ENCODE data around the gene RANGAP1. TPM values are rescaled to one million over a fixed set of nuclear protein-coding genes. Genes with fewer than 3 reads are reported as not detected.

RANGAP1 gene
- total and polyA plus RNA-seq, 2 of the 13 experiments (the other 11 are each of a cell fraction or from before 2014, with no cell fraction given): 51.8 to 83.9 TPM

GRCh38 chr22:41285820-41286638 lies at the start of gene RANGAP1 (continued):
- TF ChIP-seq ZNF44 (CRISPR knock-in tag; IDR thresholded peaks at IDR 0.05): no peak
- TF ChIP-seq ZNF672 (CRISPR knock-in tag; IDR thresholded peaks at IDR 0.05): no peak
- TF ChIP-seq, protein P1, sequence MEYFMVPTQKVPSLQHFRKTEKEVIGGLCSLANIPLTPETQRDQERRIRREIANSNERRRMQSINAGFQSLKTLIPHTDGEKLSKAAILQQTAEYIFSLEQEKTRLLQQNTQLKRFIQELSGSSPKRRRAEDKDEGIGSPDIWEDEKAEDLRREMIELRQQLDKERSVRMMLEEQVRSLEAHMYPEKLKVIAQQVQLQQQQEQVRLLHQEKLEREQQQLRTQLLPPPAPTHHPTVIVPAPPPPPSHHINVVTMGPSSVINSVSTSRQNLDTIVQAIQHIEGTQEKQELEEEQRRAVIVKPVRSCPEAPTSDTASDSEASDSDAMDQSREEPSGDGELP (IDR thresholded peaks at IDR 0.05; ENCODE audit: borderline replicate concordance, low read depth): peak; percentile 71; the same call in 1 of the 2 replicates
- TF ChIP-seq TCF12 (IDR thresholded peaks at IDR 0.05): no peak
- no peak for TF ChIP-seq TCF12 (CRISPR knock-in tag; IDR thresholded peaks at IDR 0.05)
- no peak for TF ChIP-seq STAG1 (CRISPR knock-in tag; IDR thresholded peaks at IDR 0.05)
- peak; percentile 85 for TF ChIP-seq AGO2 (optimal IDR thresholded peaks at IDR 0.05; ENCODE audit: low read depth, low read length)
- no peak for TF ChIP-seq ZNF296 (CRISPR knock-in tag; conservative IDR thresholded peaks at IDR 0.05)
- 0 out of 2 replicates have a peak, but pooled peaks have one; percentile 32 for TF ChIP-seq ZNF597 (CRISPR knock-in tag; IDR thresholded peaks at IDR 0.05)
- TF ChIP-seq TP53 (CRISPR knock-in tag; conservative IDR thresholded peaks at IDR 0.05): no peak; the same call in 1 of the 2 replicates
- no peak for TF ChIP-seq EZH2 (conservative IDR thresholded peaks at IDR 0.05; ENCODE audit: low read depth, low read length)
- TF ChIP-seq EEA1 (CRISPR knock-in tag; IDR thresholded peaks at IDR 0.05; ENCODE audit: borderline replicate concordance): no peak
- peak; percentile 28; the same call in 1 of the 2 replicates for TF ChIP-seq GATA4 (IDR thresholded peaks at IDR 0.05; ENCODE audit: borderline replicate concordance, low read depth)
- TF ChIP-seq RAD21 (CRISPR knock-in tag; IDR thresholded peaks at IDR 0.05): no peak
- peak; percentile 47; the same call in 1 of the 2 replicates for TF ChIP-seq ZSCAN20 (CRISPR knock-in tag; IDR thresholded peaks at IDR 0.05; ENCODE audit: borderline replicate concordance)
- TF ChIP-seq ZNF34 (CRISPR knock-in tag; IDR thresholded peaks at IDR 0.05; ENCODE audit: borderline replicate concordance): no peak
- TF ChIP-seq, protein P2, sequence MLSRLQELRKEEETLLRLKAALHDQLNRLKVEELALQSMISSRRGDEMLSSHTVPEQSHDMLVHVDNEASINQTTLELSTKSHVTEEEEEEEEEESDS (CRISPR knock-in tag; IDR thresholded peaks at IDR 0.05; ENCODE audit: borderline replicate concordance): no peak
- TF ChIP-seq, protein P3, sequence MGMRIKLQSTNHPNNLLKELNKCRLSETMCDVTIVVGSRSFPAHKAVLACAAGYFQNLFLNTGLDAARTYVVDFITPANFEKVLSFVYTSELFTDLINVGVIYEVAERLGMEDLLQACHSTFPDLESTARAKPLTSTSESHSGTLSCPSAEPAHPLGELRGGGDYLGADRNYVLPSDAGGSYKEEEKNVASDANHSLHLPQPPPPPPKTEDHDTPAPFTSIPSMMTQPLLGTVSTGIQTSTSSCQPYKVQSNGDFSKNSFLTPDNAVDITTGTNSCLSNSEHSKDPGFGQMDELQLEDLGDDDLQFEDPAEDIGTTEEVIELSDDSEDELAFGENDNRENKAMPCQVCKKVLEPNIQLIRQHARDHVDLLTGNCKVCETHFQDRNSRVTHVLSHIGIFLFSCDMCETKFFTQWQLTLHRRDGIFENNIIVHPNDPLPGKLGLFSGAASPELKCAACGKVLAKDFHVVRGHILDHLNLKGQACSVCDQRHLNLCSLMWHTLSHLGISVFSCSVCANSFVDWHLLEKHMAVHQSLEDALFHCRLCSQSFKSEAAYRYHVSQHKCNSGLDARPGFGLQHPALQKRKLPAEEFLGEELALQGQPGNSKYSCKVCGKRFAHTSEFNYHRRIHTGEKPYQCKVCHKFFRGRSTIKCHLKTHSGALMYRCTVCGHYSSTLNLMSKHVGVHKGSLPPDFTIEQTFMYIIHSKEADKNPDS (CRISPR knock-in tag; IDR thresholded peaks at IDR 0.05): peak; percentile 16; the same call in 1 of the 2 replicates
- no peak for TF ChIP-seq NFATC3 (CRISPR knock-in tag; IDR thresholded peaks at IDR 0.05)
- TF ChIP-seq HNF4A (CRISPR knock-in tag; IDR thresholded peaks at IDR 0.05): peak; percentile 19; the same call in 1 of the 2 replicates
- TF ChIP-seq ZFYVE20 (CRISPR knock-in tag; IDR thresholded peaks at IDR 0.05; ENCODE audit: borderline replicate concordance, low read depth): 0 out of 2 replicates have a peak, but pooled peaks have one; percentile 8
- TF ChIP-seq ZMYM2 (CRISPR knock-in tag; IDR thresholded peaks at IDR 0.05): no peak
- TF ChIP-seq ZNF432 (CRISPR knock-in tag; IDR thresholded peaks at IDR 0.05; ENCODE audit: borderline replicate concordance): no peak
- TF ChIP-seq BCL6 (CRISPR knock-in tag; IDR thresholded peaks at IDR 0.05): no peak
